Eye (tissue), 1 donor: ENCODE measurements around the gene IFNA10.
A peak's percentile ranks its signal among the peaks of the same experiment; 100 is the strongest.
"Not testable (repeated sequence)": the region's sequence is repeated elsewhere in the genome, so short reads cannot be mapped to it uniquely, and the experiment has no call there.

Source experiments
- DNase-seq: peaks from one replicate; pipeline ENCODE4 v3.0.0-alpha.2; 2015

IFNA10 gene

DNA sequence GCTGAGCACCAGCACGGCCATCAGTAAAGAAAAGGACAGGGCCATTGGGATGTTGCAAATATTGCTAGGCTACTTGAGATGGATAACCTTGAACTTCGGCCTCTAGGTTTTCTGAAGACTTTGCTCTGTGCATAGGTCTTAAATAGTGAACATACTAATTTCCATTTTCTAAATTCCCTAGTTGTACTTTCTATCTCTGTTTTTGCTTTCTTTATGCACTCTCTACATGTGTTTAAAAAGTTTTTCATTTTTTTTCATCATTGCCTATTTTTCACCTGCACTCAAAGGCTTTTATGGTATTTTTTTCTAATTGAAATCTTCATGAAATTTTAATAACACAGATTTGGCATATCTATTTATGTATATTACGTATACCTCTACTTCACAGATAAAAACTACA is 19.5 kb downstream of the IFNA10 start, which contains the start of gene IFNA4:
Gene IFNA4, minus strand, starts transcription at position 101 of the 400 bp plus-strand sequence. Its CDS starts 56 bp downstream, at position 45.
- DNase-seq: not testable (repeated sequence)

DNA sequence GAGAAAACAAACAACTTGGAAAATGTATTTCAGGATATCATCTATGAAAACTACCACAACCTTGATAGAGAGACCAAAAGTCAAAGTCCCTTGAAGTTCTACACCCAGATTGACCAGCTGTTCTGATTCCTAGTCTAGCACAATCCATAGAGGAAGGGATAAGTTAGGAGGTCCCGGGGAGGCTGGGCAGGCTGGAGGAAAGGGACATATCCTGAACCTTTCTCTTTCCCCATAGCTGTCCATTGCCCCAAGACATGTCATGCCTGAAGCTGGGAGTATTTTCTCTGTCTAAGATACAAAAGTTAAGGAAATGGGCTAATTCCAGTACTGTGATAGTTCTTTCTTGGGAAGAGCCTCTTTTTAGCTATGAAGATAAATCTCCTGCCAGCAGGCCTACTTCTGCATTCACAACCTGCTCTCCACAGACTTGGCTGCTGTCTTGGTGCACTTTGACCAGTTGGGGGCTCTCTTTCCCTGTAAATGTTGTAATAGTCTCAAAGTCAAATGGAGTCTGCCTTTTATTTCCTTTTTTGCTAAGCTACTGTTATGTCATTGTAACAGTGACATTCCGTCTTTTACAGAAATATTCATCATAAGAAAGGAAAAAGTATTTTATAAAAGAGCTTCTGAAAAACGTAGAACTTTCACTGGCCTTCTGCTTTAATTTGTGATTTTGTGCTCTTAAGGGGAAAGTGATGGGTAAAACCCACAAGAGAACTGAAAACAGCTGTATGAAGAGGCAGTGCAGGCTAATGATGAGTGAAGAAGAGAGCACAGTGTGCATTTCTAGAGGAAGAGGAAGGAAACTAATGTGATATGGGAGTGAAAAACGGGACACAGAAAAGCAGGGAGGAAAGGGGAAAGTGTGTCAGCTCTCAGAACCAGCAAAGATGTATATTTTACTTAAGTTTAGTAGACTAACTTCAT is 23.9 kb downstream of the IFNA10 start:
- peak; percentile 7 for DNase-seq

DNA sequence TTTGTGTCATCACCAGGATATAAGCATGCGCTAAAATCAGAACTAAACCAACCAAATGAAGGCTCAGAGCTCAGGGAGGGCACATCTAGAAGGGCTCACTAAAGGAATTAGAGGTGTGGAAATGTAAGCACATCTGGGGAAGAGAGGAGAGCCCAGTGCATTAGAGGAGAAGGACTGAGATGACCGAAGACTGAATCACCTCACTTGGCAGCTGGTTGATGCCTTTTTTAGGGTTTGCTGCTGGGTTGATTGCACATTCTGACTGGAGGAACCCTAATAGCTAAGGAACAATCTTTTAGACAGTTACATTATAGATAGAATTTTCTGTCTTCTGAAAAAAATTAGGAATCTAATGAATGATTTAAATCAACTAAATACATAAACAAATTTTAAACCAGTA is 32.3 kb downstream of the IFNA10 start:
- DNase-seq: no peak

DNA sequence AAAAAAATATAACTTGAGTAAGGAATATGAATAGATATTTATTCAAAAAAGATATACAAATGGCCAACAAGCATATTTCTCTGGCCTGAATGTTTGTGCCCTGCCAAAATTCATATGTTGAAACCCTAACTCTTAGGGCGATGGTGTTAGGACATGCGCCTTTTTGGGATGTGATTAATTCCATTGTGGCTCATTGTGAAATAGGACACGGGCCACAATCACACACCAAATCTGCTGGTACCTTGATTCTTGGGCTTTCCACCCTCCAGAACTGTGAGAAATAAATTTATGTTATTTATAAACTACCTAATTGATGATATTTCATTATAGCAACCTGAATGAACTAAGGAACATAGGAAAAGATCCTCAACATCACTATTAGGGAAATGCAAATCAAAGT is 34.8 kb downstream of the IFNA10 start:
- DNase-seq: no peak

DNA sequence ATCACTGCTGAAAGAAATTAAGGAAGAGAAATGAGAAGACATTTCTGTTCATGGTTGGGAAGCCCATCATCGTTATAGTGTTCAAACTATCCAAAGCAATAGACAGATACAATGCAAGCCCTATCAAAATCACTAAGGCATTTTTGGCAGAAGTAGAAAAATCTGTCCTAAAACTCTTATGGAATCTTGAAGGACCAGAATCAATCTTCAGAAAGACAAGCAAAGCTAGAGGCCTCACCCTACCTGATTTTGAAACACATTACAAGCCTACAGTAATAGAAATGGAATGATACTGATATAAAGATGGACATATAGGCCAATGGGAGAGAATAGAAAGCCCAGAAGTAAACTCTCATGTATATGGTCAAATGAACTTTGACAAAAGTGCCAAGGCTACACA is 35.6 kb downstream of the IFNA10 start:
- no peak for DNase-seq

DNA sequence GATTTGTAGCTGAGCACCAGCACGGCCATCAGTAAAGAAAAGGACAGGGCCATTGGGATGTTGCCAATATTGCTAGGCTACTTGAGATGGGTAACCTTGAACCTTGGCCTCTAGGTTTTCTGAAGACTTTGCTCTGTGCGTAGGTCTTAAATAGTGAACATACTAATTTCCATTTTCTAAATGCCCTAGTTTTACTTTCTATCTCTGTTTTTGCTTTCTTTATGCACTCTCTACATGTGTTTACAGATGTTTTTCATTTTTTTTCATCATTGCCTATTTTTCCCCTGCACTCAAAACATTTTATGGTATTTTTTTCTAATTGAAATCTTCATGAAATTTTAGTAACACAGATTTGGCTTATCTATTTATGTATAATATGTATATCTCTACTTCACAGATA is 40.4 kb downstream of the IFNA10 start, which contains the start of gene IFNA21:
Gene IFNA21, minus strand, starts transcription at position 101 of the 400 bp plus-strand sequence. Its CDS starts 48 bp downstream, at position 53.
- not testable (repeated sequence) for DNase-seq

DNA sequence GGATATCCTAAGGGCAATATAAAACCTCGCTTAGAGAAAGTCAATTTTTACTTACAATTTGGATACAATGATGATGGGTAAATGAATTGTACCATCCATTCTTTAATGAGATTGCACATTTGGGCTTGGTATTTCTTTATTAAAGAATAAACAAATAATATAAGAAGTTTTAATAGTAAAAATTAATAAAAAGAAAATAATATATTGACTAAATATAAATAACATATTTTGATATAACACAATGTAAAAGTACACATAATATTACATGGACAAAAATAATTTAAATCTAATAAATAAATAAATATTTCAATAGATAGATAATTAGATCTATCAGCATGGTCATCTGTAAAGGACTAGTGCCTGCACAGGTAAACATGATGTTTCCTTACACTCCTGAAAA is 41.4 kb downstream of the IFNA10 start:
- no peak for DNase-seq

DNA sequence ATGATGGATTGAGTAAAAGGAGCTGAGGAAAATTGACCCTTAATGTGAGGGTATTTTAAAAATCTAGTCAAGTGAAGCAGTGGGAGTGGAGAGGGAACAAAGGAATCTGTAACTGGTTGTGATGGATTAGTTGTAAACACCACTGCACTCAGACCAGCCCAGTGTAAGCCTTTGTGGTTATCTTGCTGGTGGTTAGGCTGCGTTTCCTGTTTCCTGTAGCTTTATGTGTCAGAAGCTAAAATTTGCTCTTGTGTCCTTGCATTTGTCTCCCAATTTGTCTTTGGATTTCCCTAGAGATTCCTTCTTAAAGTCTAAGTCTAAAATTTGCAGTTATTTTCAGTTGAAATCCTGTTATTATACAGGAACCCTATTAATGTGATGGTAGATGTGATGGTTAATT is 46.8 kb downstream of the IFNA10 start:
- DNase-seq: no peak
